IMR-90 (cell line): ENCODE results near the gene RAP1A. TPM values are rescaled to one million over a fixed set of nuclear protein-coding genes. Genes with fewer than 3 reads are reported as not detected.
A peak's percentile ranks its signal among the peaks of the same experiment; 100 is the strongest.

ENCODE experiments used
- ATAC-seq: fragments of 200-7000 bp; cut with Tn5 transposase; 2 replicates; pipeline ENCODE4 v1.9.1; 2020; ENCODE audit warnings: low read depth, mild to moderate bottlenecking, moderate library complexity
- BruUV-seq: library from RNA; stranded (reverse); fragments of 400-500 nt; replicated peaks from 2 replicates; lab custom pipeline; 2021; lab: Mats Ljungman, UMichigan
- CTCF ChIA-PET: fragments of 300-600 bp; formaldehyde crosslinking; extraction: SDS; loops from one replicate; lab custom pipeline; 2021; ENCODE audit warnings: antibody characterized with exemption; lab: Yijun Ruan, JAX
- POLR2A ChIA-PET: fragments of 300-600 bp; sonication (Branson Sonifier 250); formaldehyde crosslinking; loops from one replicate; lab custom pipeline; 2022; ENCODE audit warnings: antibody characterized with exemption; ENCODE audit not compliant: unreplicated experiment; lab: Charles Lee
- DNase-seq: peaks from one replicate; pipeline ENCODE4 v3.0.0; 2013
- H2AFZ ChIP-seq: replicated peaks from 2 replicates; pipeline ENCODE3; 2013; ENCODE audit warnings: low read length, mild to moderate bottlenecking; ENCODE audit not compliant: poor library complexity
- H2AK5ac ChIP-seq: 2 replicates; pipeline ENCODE4 v1.6.1; 2013; ENCODE audit warnings: low read depth, low read length, inconsistent platforms
- H2AK9ac ChIP-seq: replicated peaks from 2 replicates; pipeline ENCODE3; 2013; ENCODE audit warnings: mild to moderate bottlenecking, low read depth, low read length, moderate library complexity; ENCODE audit not compliant: poor library complexity
- H2BK120ac ChIP-seq: 2 replicates; pipeline ENCODE4 v1.6.1; 2013; ENCODE audit warnings: low read depth, low read length, inconsistent platforms
- H2BK15ac ChIP-seq: 3 replicates; pipeline ENCODE4 v1.6.1; 2013; ENCODE audit warnings: low read depth, low read length, inconsistent platforms
- H2BK20ac ChIP-seq: 2 replicates; pipeline ENCODE4 v1.6.1; 2013; ENCODE audit warnings: low read depth, mild to moderate bottlenecking, inconsistent platforms, low read length, moderate library complexity
- H2BK5ac ChIP-seq: 2 replicates; pipeline ENCODE4 v1.6.1; 2013; ENCODE audit warnings: mild to moderate bottlenecking, low read depth, low read length, inconsistent platforms; ENCODE audit not compliant: poor library complexity, severe bottlenecking
- H3K14ac ChIP-seq: replicated peaks from 2 replicates; pipeline ENCODE4 v1.6.1; 2013; ENCODE audit warnings: low read depth, low read length, inconsistent platforms
- H3K18ac ChIP-seq: 2 replicates; pipeline ENCODE4 v1.6.1; 2013; ENCODE audit warnings: low read depth, low read length, control low read depth
- H3K23ac ChIP-seq: 2 replicates; pipeline ENCODE4 v1.6.1; 2013; ENCODE audit warnings: low read depth, low read length, inconsistent platforms
- H3K27ac ChIP-seq: 2 replicates; pipeline ENCODE4 v1.5.1; 2013; ENCODE audit warnings: mild to moderate bottlenecking, control low read depth, low read length; ENCODE audit not compliant: insufficient read depth
- H3K27me3 ChIP-seq: 2 replicates; pipeline ENCODE4 v1.6.1; 2013; ENCODE audit warnings: low read length; ENCODE audit not compliant: control insufficient read depth, insufficient read depth
- H3K36me3 ChIP-seq: 2 replicates; pipeline ENCODE4 v1.6.1; 2013; ENCODE audit warnings: low read length, mixed read lengths; ENCODE audit not compliant: control insufficient read depth, insufficient read depth
- H3K4ac ChIP-seq: 2 replicates; pipeline ENCODE4 v1.6.1; 2013; ENCODE audit warnings: low read depth, low read length, inconsistent platforms
- H3K4me1 ChIP-seq: 2 replicates; pipeline ENCODE4 v1.6.1; 2013; ENCODE audit warnings: low read length, mixed read lengths; ENCODE audit not compliant: control insufficient read depth, insufficient read depth
- H3K4me2 ChIP-seq: 2 replicates; pipeline ENCODE4 v1.6.1; 2013; ENCODE audit warnings: low read depth, mild to moderate bottlenecking, control low read depth, low read length, moderate library complexity
- H3K4me3 ChIP-seq: 2 replicates; pipeline ENCODE4 v1.5.1; 2013; ENCODE audit warnings: low read depth, mild to moderate bottlenecking, control low read depth, low read length, moderate library complexity; ENCODE audit not compliant: insufficient read depth
- H3K56ac ChIP-seq: 2 replicates; pipeline ENCODE4 v1.6.1; 2013; ENCODE audit warnings: low read length, inconsistent platforms; ENCODE audit not compliant: insufficient read depth; ENCODE audit errors: extremely low read depth
- H3K79me1 ChIP-seq, 2 experiments: 2 replicates each; pipeline ENCODE4 v1.6.1; 2013; ENCODE audit warnings: low read length in 2 of 2, inconsistent platforms in 1 of 2, low read depth in 1 of 2
- H3K9ac ChIP-seq: 2 replicates; pipeline ENCODE4 v1.6.1; 2013; ENCODE audit warnings: low read depth, low read length, control low read depth
- H3K9me1 ChIP-seq: 2 replicates; pipeline ENCODE4 v1.6.1; 2013; ENCODE audit warnings: low read length, inconsistent platforms; ENCODE audit not compliant: insufficient read depth
- H3K9me3 ChIP-seq: 2 replicates; pipeline ENCODE4 v1.6.1; 2013; ENCODE audit warnings: low read length; ENCODE audit not compliant: control insufficient read depth, insufficient read depth
- H4K20me1 ChIP-seq: 2 replicates; pipeline ENCODE4 v1.6.1; 2013; ENCODE audit warnings: low read length, inconsistent platforms; ENCODE audit not compliant: insufficient read depth
- H4K5ac ChIP-seq: 2 replicates; pipeline ENCODE4 v1.6.1; 2013; ENCODE audit warnings: mild to moderate bottlenecking, low read depth, low read length, control low read depth
- H4K8ac ChIP-seq, 2 experiments: 2 replicates each; pipeline ENCODE4 v1.6.1; 2013; ENCODE audit warnings: low read depth in 2 of 2, low read length in 2 of 2, control low read depth in 1 of 2, inconsistent platforms in 1 of 2
- H4K91ac ChIP-seq: 2 replicates; pipeline ENCODE4 v1.6.1; 2013; ENCODE audit warnings: low read depth, low read length, inconsistent platforms; ENCODE audit not compliant: insufficient read depth
- BHLHE40 ChIP-seq: fragments of 150-350 bp; IDR thresholded peaks from 2 replicates; pipeline ENCODE4 v1.6.1; 2016; ENCODE audit warnings: mild to moderate bottlenecking, low read depth, low read length
- CEBPB ChIP-seq: IDR thresholded peaks from 2 replicates; pipeline ENCODE4 v1.6.1; 2012; ENCODE audit warnings: low read depth, low read length, improper control_type of control experiment
- MAZ ChIP-seq: IDR thresholded peaks from 2 replicates; pipeline ENCODE4 v1.6.1; 2012; ENCODE audit warnings: low read depth, mild to moderate bottlenecking, low read length, improper control_type of control experiment, moderate library complexity, borderline replicate concordance
- RAD21 ChIP-seq: IDR thresholded peaks from 2 replicates; pipeline ENCODE4 v1.6.1; 2012; ENCODE audit warnings: low read length, improper control_type of control experiment
- RFX5 ChIP-seq: IDR thresholded peaks from 2 replicates; pipeline ENCODE4 v1.8.0; 2012; ENCODE audit warnings: low read depth, mild to moderate bottlenecking, low read length, moderate library complexity
- WGBS, 2 experiments: methylation state at CpG; one replicate each; pipeline versions ENCODE4 v1.1.5 to v1.1.7; 2013; ENCODE audit warnings: missing lambda C conversion rate in 2 of 2; ENCODE audit not compliant: insufficient read length in 1 of 2; ENCODE audit errors: extremely low coverage in 2 of 2; 5-methylcytosine and 5-hydroxymethylcytosine counted together
- dilution Hi-C: fragments of 300-500 bp; cut with HindIII; formaldehyde crosslinking; loops from one replicate; pipeline ENCODE4 v1.14.3; 2018; ENCODE audit warnings: low sequenced_read_pairs; ENCODE audit not compliant: unreplicated experiment
- in situ Hi-C: fragments of 300-500 bp; cut with MboI; formaldehyde crosslinking; loops from 3 replicates; pipeline ENCODE4 v1.14.3; 2019; ENCODE audit warnings: low sequenced_read_pairs, inconsistent platforms, mixed read lengths
- intact Hi-C: fragments of 100-400 bp; cut with micrococcal nuclease; formaldehyde crosslinking; loops from 2 replicates; pipeline ENCODE4 v1.10.0; 2022
- polyA plus RNA-seq, 3 experiments: library from polyadenylated mRNA; depleted of rRNA; stranded (reverse); fragments of >200 nt; gene quantifications; 2 replicates each; pipeline ENCODE4 v1.2.3, GENCODE V29; 2012; ENCODE audit warnings: low replicate concordance in 1 of 3
- total RNA-seq: library from RNA; depleted of rRNA; stranded (reverse); fragments of >200 nt; gene quantifications from 2 replicates; pipeline ENCODE4 v1.2.3, GENCODE V29; 2012
- TF ChIP-seq, protein P1 (sequence below): conservative IDR thresholded peaks from 2 replicates; pipeline ENCODE4 v1.5.1; 2012; ENCODE audit warnings: mild to moderate bottlenecking, low read depth, low read length, improper control_type of control experiment

Gene RAP1A
- total and polyA plus RNA-seq, 2 of the 4 experiments (the other 2 are of a cell fraction), result 18.1 to 43.6 TPM

DNA sequence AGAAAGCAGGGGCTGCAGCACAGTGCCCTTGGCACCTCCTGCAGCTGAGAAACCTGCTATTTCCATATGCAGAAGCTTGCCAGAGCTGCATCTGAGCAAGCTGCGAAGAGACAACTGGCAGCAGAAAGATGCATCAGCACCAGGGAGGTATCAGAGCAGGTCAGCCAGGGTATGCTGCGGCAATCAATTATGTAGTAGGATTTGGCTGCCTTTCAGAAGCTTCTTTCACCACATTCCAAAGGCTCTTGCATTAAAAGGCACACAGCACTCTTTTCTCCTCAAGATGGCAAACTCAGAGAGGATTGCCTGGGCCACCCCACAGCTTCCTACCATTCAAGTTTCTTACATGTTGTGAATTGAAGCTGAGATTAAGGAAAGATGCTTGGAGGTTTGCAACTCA is 47.6 kb upstream of the RAP1A start:
- H3K56ac ChIP-seq, result no peak overlapping the region
- peak overlapping the region; percentile 34; the same call in 1 of the 2 replicates for H3K23ac ChIP-seq
- H4K8ac ChIP-seq, result peak overlapping the region in 1 of 2 experiments; percentile 16; a peak in 1 of 4 replicates
- no peak overlapping the region for H3K27ac ChIP-seq
- H4K5ac ChIP-seq, result no peak overlapping the region
- BruUV-seq, result no TSS peak
- H3K4me3 ChIP-seq, result no peak overlapping the region
- peaks cover 12% of the 10 kb centered on the region for H3K4me1 ChIP-seq
- WGBS, 2 experiments, result 20% methylated on average over 1 of the region's 2 CpGs; no CpG with 5 or more reads in 1 of the 2 experiments
- ChIA-PET POLR2A (interaction anchor here (0.5 kb wide), 1 partner anchor 30 kb away, joined by 3 read pairs; no protein-coding TSS in a partner anchor), CTCF (no interaction called here)
- H3K9ac ChIP-seq, result no peak overlapping the region
- TF ChIP-seq RAD21, result 0 out of 2 replicates have a peak, but pooled peaks have one; percentile 1
- TF ChIP-seq, protein P1, sequence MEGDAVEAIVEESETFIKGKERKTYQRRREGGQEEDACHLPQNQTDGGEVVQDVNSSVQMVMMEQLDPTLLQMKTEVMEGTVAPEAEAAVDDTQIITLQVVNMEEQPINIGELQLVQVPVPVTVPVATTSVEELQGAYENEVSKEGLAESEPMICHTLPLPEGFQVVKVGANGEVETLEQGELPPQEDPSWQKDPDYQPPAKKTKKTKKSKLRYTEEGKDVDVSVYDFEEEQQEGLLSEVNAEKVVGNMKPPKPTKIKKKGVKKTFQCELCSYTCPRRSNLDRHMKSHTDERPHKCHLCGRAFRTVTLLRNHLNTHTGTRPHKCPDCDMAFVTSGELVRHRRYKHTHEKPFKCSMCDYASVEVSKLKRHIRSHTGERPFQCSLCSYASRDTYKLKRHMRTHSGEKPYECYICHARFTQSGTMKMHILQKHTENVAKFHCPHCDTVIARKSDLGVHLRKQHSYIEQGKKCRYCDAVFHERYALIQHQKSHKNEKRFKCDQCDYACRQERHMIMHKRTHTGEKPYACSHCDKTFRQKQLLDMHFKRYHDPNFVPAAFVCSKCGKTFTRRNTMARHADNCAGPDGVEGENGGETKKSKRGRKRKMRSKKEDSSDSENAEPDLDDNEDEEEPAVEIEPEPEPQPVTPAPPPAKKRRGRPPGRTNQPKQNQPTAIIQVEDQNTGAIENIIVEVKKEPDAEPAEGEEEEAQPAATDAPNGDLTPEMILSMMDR, result no peak
- no peak for TF ChIP-seq BHLHE40
- TF ChIP-seq MAZ, result no peak
- no peak for TF ChIP-seq RFX5
- no peak for TF ChIP-seq CEBPB
- no peak overlapping the region for H2BK5ac ChIP-seq
- in situ Hi-C loops (no loop called here), intact Hi-C loops (loop anchor here (5.0 kb wide), 2 partner anchors 40 to 65 kb away; no protein-coding TSS in a partner anchor), dilution Hi-C loops (no loop called here)
- no peaks in the 10 kb centered on the region for H3K27me3 ChIP-seq
- peak overlapping the region; percentile 39; the same call in 1 of the 2 replicates for H3K14ac ChIP-seq
- peak overlapping the region; percentile 24; the same call in 1 of the 2 replicates for H3K4ac ChIP-seq
- H3K36me3 ChIP-seq, result no peaks in the 10 kb centered on the region
- DNase-seq (peak; percentile 77), ATAC-seq (peak; percentile 91)
- H2AK9ac ChIP-seq, result no peak overlapping the region
- H2BK20ac ChIP-seq, result peak overlapping the region; percentile 36
- H2AK5ac ChIP-seq, result no peak overlapping the region
- H3K9me3 ChIP-seq, result no peaks in the 10 kb centered on the region
- peaks cover 10% of the 10 kb centered on the region; the same call in 1 of the 2 replicates for H3K9me1 ChIP-seq
- peak overlapping the region; percentile 23 for H2BK120ac ChIP-seq
- H3K18ac ChIP-seq, result no peak overlapping the region; the same call in 1 of the 2 replicates
- 0 out of 4 replicates have a peak, but pooled peaks cover 0 to 4% of the 10 kb centered on the region in 2 experiments for H3K79me1 ChIP-seq
- no peak overlapping the region for H4K91ac ChIP-seq
- no peak overlapping the region; the same call in 1 of the 2 replicates for H3K4me2 ChIP-seq
- no peaks in the 10 kb centered on the region for H4K20me1 ChIP-seq
- peak overlapping the region; percentile 18 for H2AFZ ChIP-seq
- 0 out of 3 replicates have a peak overlapping the region, but pooled peaks have one; percentile 13 for H2BK15ac ChIP-seq
